Measurements from ENCODE around the gene NCBP2.
"Not testable (repeated sequence)": the region's sequence is repeated elsewhere in the genome, so short reads cannot be mapped to it uniquely, and the experiment has no call there.

Gene NCBP2

GRCh38 chr3:196967412-196968232 is 25.3 kb upstream of the NCBP2 start:
- DNase-seq = no peak

GRCh38 chr3:196966526-196967401 is 24.4 kb upstream of the NCBP2 start:
- DNase-seq = no peak

DNA sequence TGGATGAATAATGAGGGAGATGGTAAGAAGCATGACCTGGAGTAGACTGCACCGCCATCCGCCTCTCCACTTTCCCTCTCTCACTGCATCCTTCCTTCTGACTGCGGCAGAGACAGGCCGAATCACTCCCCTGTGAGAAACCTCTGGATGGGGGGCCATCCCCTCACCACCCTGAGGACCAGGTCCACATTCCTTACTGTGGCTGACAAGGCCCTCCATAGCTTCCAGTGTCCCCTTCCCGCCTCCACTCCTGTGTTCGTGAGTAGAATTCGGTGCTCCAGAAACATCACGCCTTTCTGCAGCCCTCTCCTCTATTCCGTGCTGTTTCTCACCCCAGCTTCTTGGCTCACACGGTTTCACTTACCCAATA is 23.5 kb upstream of the NCBP2 start:
- DNase-seq = no peak

GRCh38 chr3:196965112-196965803 is 22.9 kb upstream of the NCBP2 start:
- DNase-seq = no peak

DNA sequence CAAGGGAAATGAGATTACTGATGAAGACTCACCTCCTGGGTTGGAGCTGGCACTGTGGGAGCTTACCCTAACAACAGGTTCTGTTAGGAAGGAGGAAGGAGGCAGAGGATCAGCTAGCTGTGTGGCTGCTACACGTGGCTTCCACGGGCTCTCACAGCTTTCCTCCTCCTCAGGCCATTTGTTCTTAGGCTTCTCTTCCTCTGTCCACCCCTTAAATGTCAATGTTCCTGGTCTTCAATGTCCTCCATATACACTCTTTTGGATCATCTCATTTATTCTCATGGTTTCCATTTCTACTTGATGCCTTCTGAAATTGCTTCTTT is 21.3 kb upstream of the NCBP2 start:
- DNase-seq = no peak

DNA sequence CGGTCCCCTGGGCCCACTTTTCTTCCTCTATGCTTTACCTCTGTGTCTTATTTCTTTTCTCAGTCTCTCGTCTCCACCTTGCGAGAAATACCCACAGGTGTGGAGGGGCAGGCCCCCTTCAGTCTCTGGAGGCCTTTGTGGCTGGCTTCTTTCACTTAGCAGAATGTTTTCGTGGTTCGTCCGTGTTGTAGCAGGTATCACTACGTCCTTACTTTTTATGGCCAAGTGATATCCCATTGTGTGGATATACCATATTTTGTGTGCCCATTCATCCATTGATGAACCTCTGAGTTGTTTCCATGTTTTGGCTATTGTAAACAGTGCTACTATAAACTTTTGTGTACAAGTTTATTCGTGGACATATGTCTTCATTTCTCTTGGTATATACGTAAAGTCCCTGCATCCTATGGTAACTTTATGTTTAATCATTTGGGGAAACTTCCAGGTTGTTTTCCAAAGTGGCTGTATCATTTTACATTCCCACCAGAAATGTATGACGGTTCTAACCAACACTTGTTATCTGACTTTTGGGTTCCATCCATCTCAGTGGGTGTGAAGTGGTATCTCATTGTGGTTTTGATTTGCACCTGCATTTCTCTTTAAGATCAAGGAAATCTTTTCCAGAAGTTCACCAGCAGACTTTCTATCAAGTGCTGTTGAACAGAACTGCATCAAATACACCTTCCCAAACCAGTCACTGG is 20.8 kb upstream of the NCBP2 start:
- DNase-seq = no peak

GRCh38 chr3:196962108-196962929 is 20.0 kb upstream of the NCBP2 start:
- DNase-seq = no peak

- no peak for DNase-seq
Observed at GRCh38 chr3:196954832-196955231, 12.5 kb upstream of the NCBP2 start.

DNA sequence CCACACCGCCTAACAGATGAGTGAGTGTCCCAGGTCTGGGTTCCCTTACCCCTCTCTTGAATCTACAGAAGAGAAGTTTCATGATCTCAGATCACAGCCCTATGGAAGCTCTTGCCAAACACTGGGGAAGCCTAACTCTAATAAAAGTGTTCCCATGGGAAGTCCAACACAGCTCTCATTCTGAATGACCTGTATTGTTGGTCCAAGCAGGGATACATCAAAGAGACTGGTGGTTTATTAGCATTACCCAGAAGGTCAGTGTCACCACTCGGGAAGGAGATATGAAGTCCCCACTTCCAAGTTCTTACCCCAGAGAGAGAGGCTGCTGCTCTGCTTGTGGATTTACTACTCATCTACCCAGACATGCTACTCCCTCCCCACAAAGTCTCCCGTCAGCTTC is 9.0 kb upstream of the NCBP2 start:
- DNase-seq = no peak

GRCh38 chr3:196949750-196950149 is 7.4 kb upstream of the NCBP2 start:
- DNase-seq = no peak

GRCh38 chr3:196949285-196949619 is 6.9 kb upstream of the NCBP2 start:
- DNase-seq = no peak

DNA sequence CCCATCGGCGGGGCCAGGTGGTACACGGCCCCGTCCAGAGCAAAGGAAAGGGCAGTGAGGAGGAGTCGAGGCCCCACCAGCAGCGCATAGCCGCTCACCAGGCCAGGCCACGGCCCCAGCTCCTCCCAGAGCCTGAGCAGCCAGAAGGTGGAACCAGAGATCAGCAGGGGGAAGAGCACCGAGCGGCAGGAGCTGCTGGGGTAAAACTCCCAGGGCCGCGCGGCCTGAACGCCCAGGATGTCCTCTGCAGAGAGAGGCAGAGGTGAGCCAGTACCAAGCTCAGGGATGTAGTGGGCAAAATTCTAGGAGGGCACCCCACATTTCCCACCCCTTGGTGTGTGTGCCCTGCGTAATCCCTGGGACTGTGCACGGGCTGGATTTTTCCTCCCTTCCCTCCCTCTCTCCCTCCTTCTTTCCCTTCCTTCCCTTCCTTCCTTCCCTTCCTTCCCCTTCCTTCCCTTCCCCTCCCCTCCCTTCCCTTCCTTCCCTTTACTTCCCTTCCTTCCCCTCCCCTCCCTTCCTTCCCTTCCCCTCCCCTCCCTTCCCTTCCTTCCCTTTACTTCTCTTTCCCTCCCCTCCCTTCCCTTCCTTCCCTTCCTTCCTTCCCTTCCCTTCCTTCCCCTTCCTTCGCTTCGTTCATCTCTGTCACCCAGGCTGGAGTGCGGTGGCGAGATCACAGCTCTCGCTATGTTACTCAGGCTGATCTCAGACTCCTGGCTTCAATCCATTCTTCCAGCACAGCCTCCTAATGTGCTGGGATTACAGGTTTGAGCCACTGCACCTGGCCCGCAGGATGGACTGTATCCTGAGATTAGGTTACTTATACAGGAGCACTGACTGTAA is 6.3 kb upstream of the NCBP2 start:
- no peak for DNase-seq

GRCh38 chr3:196947860-196948441 is 5.6 kb upstream of the NCBP2 start:
- DNase-seq = no peak

DNA sequence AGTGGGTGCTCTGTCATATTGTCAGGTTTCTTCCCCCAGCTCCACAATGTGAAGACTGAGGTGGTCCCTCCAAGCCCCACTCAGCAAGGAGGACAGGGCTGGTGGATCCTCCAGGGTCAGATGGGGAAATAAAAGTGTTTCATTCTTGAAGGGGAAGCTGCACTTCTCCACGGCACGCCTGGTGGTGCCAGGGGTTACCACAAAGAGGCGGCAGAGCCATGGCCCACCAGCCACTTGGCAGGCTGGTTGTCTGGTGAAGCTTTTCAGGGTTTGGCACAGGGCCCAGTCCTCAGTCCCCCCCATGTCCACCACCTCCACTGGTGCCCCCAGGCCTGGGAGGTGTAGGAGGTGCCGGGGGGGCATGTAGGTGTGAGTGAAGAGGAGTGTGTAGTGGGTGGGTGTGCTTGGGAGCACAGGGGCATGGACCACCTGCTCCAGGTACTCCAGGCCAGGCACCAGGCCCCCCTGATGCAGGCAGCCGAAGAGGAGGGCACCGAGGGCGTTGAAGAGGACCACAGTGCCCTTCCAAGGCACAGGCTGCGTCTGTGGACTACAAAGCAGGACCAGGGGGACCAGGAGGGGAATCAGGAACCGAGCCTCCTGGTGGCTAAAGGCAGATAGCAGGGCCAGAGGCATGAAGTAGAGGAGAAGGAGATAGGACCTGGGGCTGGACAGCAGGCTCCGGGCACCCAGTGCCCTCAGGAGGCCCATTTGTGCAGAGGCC is 5.0 kb upstream of the NCBP2 start:
- no peak for DNase-seq

DNA sequence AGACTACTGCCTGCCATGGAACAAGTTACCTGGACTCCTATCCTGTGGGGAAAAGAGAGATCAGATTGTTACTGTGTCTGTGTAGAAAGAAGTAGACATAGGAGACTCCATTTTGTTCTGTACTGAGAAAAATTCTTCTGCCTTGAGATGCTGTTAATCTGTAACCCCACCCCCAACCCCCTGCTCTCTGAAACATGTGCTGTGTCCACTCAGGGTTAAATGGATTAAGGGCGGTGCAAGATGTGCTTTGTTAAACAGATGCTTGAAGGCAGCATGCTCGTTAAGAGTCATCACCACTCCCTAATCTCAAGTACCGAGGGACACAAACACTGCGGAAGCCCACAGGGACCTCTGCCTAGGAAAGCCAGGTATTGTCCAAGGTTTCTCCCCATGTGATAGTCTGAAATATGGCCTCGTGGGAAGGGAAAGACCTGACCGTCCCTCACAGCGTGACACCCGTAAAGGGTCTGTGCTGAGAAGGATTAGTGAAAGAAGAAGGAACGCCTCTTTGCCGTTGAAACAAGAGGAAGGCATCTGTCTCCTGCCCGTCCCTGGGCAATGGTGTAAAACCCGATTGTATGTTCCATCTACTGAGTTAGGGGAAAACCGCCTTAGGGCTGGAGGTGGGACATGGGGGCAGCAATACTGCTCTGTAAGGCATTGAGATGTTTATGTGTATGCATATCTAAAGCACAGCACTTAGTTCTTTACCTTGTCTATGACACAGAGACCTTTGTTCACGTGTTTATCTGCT is 1.9 kb upstream of the NCBP2 start:
- DNase-seq = not testable (repeated sequence)

- DNase-seq = no peak
Observed at GRCh38 chr3:196942915-196943277, 568 bp upstream of the NCBP2 start.

DNA sequence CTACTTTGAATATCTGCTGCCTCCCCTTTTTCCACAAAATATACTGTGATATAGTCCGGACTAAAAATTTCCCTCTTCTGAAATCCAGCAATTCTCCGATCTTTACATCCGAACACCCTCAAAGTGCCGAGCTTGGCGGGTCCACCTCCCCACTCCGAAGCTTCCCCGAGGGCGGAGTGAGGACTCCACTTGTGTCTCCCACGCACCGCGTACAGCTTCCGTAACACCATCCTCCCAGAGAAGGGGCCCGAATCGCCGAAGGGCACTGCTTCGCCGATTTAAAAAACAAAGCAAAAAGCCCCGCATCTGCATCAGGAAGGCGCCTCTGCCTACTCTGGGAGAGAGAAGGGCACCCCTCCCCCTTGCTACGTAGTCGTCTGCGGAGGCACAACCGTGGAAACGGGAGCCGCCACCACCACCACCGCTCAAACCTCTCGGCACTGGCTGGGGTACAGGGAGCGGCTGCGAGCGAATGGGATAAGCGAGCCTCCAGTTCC is 551 bp downstream of the NCBP2 start:
- DNase-seq = no peak

DNA sequence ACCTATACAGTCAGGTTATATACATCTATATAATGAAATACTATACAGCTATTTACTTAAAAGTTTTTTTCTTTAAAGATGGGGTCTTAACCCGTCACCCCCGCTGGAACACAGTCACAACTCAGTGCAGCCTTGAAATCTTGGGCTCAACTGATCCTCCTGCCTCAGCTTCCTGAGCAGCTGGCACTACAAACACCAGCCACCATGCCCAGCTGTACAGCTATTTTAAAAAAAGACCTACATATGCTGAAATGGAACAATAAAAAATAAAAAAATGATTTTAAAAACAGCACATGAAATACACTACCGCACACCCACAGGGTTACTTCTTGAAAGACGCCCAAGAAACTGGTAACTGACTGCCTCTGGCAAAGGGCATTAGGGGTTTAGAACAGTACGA is 3.8 kb downstream of the NCBP2 start:
- DNase-seq = no peak

GRCh38 chr3:196938124-196938523 is 4.2 kb downstream of the NCBP2 start:
- DNase-seq = no peak
